ENCODE measurements around the gene NKIRAS1. TPM values are rescaled to one million over a fixed set of nuclear protein-coding genes. Genes with fewer than 3 reads are reported as not detected.

The NKIRAS1 gene
- total RNA-seq, 1 experiment from 2014 or later = 7.3 TPM

DNA sequence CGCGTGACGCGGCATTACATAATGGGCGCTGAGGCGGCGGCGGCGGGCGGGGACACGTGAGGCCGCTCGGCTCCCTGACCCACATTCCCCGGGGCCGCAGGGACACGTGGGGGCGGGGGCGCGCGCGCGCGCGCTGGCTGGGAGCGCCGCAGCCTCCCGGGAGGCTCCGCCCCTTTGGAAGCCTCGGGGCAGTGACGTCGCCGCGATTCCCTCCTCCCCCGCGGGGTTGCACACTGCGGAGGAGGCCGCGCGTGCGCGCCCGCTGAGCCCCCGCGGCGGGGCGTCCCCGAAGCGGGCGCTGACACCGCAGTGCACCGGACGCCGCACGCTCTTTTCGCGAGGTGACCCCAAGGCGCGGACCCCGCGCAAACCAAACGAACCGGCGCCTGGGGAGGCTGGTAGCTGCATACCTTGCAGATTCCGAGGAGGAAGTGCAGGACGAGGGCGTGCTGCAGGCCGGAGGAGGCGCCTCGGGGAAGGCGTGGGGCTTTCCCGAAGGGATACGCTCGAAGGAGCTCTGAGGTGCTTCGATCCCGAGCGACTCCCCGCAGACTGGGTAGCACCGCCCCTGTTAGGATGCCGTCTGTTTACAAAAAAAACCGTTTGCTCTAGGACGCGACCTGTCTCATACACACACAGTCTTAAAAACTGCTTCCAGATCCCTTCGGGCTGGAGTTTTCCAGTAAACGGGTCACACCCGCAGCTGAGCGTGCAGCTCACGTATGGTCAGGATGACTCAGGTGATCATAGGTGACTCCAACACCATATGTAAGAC is 29.3 kb upstream of the NKIRAS1 start (continued):
- no peak for TF ChIP-seq ATF3 (CRISPR knock-in tag; conservative IDR thresholded peaks at IDR 0.05)
- no peak for TF ChIP-seq NR3C1 (CRISPR knock-in tag; conservative IDR thresholded peaks at IDR 0.05; ENCODE audit: low read depth)
- TF ChIP-seq TEAD1 (CRISPR knock-in tag; IDR thresholded peaks at IDR 0.05) = peak; percentile 22
- 0 out of 2 replicates have a peak, but pooled peaks have one; percentile 29 for TF ChIP-seq SMAD4 (CRISPR knock-in tag; IDR thresholded peaks at IDR 0.05)
- TF ChIP-seq ZNF416 (CRISPR knock-in tag; IDR thresholded peaks at IDR 0.05) = 0 out of 2 replicates have a peak, but pooled peaks have one; percentile 5
- 0 out of 2 replicates have a peak, but pooled peaks have one; percentile 80 for TF ChIP-seq NFATC4 (CRISPR knock-in tag; IDR thresholded peaks at IDR 0.05)
- TF ChIP-seq TEAD4 (CRISPR knock-in tag; IDR thresholded peaks at IDR 0.05) = 0 out of 2 replicates have a peak, but pooled peaks have one; percentile 24
- peak; percentile 37; the same call in 1 of the 2 replicates for TF ChIP-seq FOXP1 (CRISPR knock-in tag; IDR thresholded peaks at IDR 0.05; ENCODE audit: borderline replicate concordance)
- TF ChIP-seq JUN (CRISPR knock-in tag; IDR thresholded peaks at IDR 0.05) = peak; percentile 45; the same call in 1 of the 2 replicates
- TF ChIP-seq, protein P1, sequence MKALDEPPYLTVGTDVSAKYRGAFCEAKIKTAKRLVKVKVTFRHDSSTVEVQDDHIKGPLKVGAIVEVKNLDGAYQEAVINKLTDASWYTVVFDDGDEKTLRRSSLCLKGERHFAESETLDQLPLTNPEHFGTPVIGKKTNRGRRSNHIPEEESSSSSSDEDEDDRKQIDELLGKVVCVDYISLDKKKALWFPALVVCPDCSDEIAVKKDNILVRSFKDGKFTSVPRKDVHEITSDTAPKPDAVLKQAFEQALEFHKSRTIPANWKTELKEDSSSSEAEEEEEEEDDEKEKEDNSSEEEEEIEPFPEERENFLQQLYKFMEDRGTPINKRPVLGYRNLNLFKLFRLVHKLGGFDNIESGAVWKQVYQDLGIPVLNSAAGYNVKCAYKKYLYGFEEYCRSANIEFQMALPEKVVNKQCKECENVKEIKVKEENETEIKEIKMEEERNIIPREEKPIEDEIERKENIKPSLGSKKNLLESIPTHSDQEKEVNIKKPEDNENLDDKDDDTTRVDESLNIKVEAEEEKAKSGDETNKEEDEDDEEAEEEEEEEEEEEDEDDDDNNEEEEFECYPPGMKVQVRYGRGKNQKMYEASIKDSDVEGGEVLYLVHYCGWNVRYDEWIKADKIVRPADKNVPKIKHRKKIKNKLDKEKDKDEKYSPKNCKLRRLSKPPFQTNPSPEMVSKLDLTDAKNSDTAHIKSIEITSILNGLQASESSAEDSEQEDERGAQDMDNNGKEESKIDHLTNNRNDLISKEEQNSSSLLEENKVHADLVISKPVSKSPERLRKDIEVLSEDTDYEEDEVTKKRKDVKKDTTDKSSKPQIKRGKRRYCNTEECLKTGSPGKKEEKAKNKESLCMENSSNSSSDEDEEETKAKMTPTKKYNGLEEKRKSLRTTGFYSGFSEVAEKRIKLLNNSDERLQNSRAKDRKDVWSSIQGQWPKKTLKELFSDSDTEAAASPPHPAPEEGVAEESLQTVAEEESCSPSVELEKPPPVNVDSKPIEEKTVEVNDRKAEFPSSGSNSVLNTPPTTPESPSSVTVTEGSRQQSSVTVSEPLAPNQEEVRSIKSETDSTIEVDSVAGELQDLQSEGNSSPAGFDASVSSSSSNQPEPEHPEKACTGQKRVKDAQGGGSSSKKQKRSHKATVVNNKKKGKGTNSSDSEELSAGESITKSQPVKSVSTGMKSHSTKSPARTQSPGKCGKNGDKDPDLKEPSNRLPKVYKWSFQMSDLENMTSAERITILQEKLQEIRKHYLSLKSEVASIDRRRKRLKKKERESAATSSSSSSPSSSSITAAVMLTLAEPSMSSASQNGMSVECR (CRISPR knock-in tag; IDR thresholded peaks at IDR 0.05; ENCODE audit: borderline replicate concordance) = peak; percentile 70
- TF ChIP-seq ATF1 (CRISPR knock-in tag; IDR thresholded peaks at IDR 0.05) = 0 out of 2 replicates have a peak, but pooled peaks have one; percentile 18
- TF ChIP-seq, protein P2, sequence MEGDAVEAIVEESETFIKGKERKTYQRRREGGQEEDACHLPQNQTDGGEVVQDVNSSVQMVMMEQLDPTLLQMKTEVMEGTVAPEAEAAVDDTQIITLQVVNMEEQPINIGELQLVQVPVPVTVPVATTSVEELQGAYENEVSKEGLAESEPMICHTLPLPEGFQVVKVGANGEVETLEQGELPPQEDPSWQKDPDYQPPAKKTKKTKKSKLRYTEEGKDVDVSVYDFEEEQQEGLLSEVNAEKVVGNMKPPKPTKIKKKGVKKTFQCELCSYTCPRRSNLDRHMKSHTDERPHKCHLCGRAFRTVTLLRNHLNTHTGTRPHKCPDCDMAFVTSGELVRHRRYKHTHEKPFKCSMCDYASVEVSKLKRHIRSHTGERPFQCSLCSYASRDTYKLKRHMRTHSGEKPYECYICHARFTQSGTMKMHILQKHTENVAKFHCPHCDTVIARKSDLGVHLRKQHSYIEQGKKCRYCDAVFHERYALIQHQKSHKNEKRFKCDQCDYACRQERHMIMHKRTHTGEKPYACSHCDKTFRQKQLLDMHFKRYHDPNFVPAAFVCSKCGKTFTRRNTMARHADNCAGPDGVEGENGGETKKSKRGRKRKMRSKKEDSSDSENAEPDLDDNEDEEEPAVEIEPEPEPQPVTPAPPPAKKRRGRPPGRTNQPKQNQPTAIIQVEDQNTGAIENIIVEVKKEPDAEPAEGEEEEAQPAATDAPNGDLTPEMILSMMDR (IDR thresholded peaks at IDR 0.05) = no peak
- TF ChIP-seq RORB (CRISPR knock-in tag; IDR thresholded peaks at IDR 0.05) = no peak
- no peak for TF ChIP-seq NR2C2 (CRISPR knock-in tag; IDR thresholded peaks at IDR 0.05)
- TF ChIP-seq, protein P3, sequence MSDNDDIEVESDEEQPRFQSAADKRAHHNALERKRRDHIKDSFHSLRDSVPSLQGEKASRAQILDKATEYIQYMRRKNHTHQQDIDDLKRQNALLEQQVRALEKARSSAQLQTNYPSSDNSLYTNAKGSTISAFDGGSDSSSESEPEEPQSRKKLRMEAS (CRISPR knock-in tag; IDR thresholded peaks at IDR 0.05) = peak; percentile 76
- 0 out of 2 replicates have a peak, but pooled peaks have one; percentile 35 for TF ChIP-seq ZBTB43 (CRISPR knock-in tag; IDR thresholded peaks at IDR 0.05)
- TF ChIP-seq USF2 (CRISPR knock-in tag; IDR thresholded peaks at IDR 0.05) = peak; percentile 94

DNA sequence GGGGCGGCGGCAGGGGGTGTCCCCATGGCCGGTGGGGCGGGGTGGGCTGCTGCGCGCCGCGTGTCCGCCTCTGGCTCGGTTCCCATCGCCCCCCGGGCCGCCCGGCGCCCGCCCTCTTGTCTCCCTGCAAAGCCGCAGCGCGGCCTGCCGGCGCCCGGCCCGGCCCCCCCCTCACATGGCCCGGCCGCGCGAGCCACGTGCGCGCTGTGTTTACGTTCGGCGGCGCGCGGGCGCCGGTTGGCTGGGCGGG is 28.8 kb upstream of the NKIRAS1 start:
- H3K36me3 Mint-ChIP-seq = 0 out of 2 replicates have a peak, but pooled peaks cover 5% of the 10 kb centered on the region
- H3K4me1 Mint-ChIP-seq = peaks cover 38% of the 10 kb centered on the region
- DNase-seq (ENCODE audit: low spot score) (no peak), ATAC-seq (no peak)
- H3K4me3 Mint-ChIP-seq = no peak overlapping the region
- no peaks in the 10 kb centered on the region for H3K9me3 Mint-ChIP-seq
- peaks cover 16% of the 10 kb centered on the region for H3K27me3 Mint-ChIP-seq (ENCODE audit: low read depth)
- CTCF ChIA-PET = no interaction called here
- POLR2A ChIA-PET = interaction anchor here (0.5 to 6.3 kb wide), 2 partner anchors 29 to 45 kb away, joined by 4 to 31 read pairs; partner anchors contain the start of genes NKIRAS1 and RPL15
- no peak overlapping the region for H3K27ac Mint-ChIP-seq
- TF ChIP-seq SMAD4 (CRISPR knock-in tag; IDR thresholded peaks at IDR 0.05) (no peak), NFYB (CRISPR knock-in tag; conservative IDR thresholded peaks at IDR 0.05; ENCODE audit: low read depth) (peak; percentile 80), ZNF121 (CRISPR knock-in tag; IDR thresholded peaks at IDR 0.05) (no peak), RELA (CRISPR knock-in tag; IDR thresholded peaks at IDR 0.05; ENCODE audit: borderline replicate concordance) (no peak), FOXK1 (CRISPR knock-in tag; IDR thresholded peaks at IDR 0.05) (peak; percentile 100), ATF1 (CRISPR knock-in tag; IDR thresholded peaks at IDR 0.05) (no peak)
- TF ChIP-seq, protein P4, sequence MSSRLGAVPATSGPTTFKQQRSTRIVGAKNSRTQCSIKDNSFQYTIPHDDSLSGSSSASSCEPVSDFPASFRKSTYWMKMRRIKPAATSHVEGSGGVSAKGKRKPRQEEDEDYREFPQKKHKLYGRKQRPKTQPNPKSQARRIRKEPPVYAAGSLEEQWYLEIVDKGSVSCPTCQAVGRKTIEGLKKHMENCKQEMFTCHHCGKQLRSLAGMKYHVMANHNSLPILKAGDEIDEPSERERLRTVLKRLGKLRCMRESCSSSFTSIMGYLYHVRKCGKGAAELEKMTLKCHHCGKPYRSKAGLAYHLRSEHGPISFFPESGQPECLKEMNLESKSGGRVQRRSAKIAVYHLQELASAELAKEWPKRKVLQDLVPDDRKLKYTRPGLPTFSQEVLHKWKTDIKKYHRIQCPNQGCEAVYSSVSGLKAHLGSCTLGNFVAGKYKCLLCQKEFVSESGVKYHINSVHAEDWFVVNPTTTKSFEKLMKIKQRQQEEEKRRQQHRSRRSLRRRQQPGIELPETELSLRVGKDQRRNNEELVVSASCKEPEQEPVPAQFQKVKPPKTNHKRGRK (CRISPR knock-in tag; IDR thresholded peaks at IDR 0.05; ENCODE audit: borderline replicate concordance) = no peak
- TF ChIP-seq, protein P5, sequence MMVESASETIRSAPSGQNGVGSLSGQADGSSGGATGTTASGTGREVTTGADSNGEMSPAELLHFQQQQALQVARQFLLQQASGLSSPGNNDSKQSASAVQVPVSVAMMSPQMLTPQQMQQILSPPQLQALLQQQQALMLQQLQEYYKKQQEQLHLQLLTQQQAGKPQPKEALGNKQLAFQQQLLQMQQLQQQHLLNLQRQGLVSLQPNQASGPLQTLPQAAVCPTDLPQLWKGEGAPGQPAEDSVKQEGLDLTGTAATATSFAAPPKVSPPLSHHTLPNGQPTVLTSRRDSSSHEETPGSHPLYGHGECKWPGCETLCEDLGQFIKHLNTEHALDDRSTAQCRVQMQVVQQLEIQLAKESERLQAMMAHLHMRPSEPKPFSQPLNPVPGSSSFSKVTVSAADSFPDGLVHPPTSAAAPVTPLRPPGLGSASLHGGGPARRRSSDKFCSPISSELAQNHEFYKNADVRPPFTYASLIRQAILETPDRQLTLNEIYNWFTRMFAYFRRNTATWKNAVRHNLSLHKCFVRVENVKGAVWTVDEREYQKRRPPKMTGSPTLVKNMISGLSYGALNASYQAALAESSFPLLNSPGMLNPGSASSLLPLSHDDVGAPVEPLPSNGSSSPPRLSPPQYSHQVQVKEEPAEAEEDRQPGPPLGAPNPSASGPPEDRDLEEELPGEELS (CRISPR knock-in tag; IDR thresholded peaks at IDR 0.05) = no peak; the same call in 1 of the 2 replicates

Measured in WTC11 (cell line).